Neural progenitor cell (in vitro differentiated cells): ENCODE measurements around the gene SAMD1.

Experiments used
- EZH2phosphoT487 ChIP-seq: fragments of 200-600 bp; sonication (generic); IDR thresholded peaks from 2 replicates; pipeline ENCODE4 v1.6.1; 2017; ENCODE audit warnings: antibody characterized with exemption
- TF ChIP-seq, protein P1 (sequence below): fragments of 200-600 bp; sonication (generic); IDR thresholded peaks from 2 replicates; pipeline ENCODE4 v1.5.1; 2017; ENCODE audit warnings: antibody characterized with exemption, mild to moderate bottlenecking

DNA sequence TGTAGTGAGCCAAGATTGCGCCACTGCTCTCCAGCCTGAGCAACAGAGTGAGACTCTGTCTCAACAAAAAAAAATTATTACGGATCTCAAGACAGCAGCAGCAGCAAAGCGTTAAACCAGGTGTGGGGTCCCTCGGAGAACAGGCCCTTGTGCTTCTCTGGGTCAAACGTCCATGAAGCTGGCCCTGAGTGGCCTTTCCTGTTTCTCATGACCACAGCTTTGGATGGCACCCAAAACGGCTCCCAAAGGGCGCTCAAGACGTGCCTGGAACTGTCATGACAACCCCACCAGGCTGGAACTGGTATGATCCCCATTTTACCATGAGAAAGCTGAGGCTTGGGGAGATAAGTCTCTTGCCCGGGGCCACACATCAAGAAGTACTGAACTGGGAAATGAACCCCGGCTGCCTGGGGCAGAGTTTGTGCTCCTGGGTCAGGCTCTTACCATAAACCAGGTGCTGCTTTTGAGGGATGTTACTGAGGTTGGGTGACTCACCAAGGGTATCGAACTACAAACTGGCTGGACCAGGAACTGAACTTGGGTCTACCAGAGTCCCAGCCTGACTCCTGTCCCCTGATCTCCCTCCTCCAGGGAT lies 11.6 kb upstream of the SAMD1 start:
- TF ChIP-seq, protein P1, sequence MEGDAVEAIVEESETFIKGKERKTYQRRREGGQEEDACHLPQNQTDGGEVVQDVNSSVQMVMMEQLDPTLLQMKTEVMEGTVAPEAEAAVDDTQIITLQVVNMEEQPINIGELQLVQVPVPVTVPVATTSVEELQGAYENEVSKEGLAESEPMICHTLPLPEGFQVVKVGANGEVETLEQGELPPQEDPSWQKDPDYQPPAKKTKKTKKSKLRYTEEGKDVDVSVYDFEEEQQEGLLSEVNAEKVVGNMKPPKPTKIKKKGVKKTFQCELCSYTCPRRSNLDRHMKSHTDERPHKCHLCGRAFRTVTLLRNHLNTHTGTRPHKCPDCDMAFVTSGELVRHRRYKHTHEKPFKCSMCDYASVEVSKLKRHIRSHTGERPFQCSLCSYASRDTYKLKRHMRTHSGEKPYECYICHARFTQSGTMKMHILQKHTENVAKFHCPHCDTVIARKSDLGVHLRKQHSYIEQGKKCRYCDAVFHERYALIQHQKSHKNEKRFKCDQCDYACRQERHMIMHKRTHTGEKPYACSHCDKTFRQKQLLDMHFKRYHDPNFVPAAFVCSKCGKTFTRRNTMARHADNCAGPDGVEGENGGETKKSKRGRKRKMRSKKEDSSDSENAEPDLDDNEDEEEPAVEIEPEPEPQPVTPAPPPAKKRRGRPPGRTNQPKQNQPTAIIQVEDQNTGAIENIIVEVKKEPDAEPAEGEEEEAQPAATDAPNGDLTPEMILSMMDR, result no peak
- TF ChIP-seq EZH2phosphoT487, result no peak
